IPS DF 6.9 (cell line): ENCODE data around the gene TMEM14B.
"Not testable (repeated sequence)": the region's sequence is repeated elsewhere in the genome, so short reads cannot be mapped to it uniquely, and the experiment has no call there.

Experiments
- DNase-seq: peaks from one replicate; pipeline ENCODE4 v3.0.0-alpha.2; 2013; ENCODE audit warnings: low read depth, low spot score
- H3K27ac ChIP-seq: one replicate; pipeline ENCODE4 v1.5.1; 2013; ENCODE audit warnings: low read length, control low read depth
- H3K27me3 ChIP-seq: 2 replicates; pipeline ENCODE4 v1.6.1; 2013; ENCODE audit warnings: mild to moderate bottlenecking, low read length; ENCODE audit not compliant: control insufficient read depth, insufficient read depth
- H3K36me3 ChIP-seq: 2 replicates; pipeline ENCODE4 v1.6.1; 2013; ENCODE audit warnings: low read length; ENCODE audit not compliant: control insufficient read depth, insufficient read depth
- H3K4me1 ChIP-seq: 2 replicates; pipeline ENCODE4 v1.6.1; 2013; ENCODE audit warnings: low read length; ENCODE audit not compliant: control insufficient read depth, insufficient read depth
- H3K4me3 ChIP-seq: 2 replicates; pipeline ENCODE4 v1.5.1; 2013; ENCODE audit warnings: mild to moderate bottlenecking, low read length
- H3K9me3 ChIP-seq: 2 replicates; pipeline ENCODE4 v1.6.1; 2013; ENCODE audit warnings: low read length, inconsistent platforms; ENCODE audit not compliant: control insufficient read depth, insufficient read depth
- WGBS: extraction: QIAGEN DNeasy Blood & Tissue Kit; methylation state at CpG from one replicate; pipeline ENCODE4 v1.1.7; 2013; ENCODE audit warnings: mixed read lengths, missing lambda C conversion rate; ENCODE audit not compliant: insufficient read length, insufficient coverage; 5-methylcytosine and 5-hydroxymethylcytosine counted together

The TMEM14B gene

DNA sequence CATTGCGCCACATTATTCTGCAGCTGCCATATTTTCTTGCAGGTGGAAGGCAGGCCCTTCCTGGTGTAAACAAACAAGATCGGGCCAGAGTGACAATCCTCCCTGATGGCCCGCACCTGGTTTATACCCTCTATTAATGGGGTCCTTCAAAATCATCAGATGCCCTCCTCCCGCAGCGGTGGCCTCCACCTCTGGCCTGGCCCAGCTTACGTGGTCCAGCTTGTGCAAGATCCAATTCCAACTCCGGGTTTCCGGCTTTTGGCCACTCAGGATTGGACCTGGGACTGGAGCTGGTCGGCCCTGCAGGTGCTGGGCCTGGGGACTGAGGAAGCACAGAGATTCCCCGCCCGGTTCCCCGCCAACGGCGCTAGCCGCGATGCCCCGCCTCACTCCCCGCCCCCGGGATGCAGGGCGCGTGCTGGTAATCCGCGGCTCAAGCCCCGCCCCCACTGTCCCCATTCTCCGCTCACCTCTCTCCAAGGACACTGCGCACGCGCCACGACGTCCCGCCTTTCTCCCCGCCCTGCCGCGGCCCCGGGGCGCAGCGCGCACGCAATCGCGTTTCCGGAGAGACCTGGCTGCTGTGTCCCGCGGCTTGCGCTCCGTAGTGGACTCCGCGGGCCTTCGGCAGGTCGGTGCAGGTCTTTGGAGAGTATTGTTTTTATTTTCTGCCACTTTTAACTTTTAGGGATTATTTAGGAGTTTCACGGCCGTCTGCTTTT is at the start of gene TMEM14B:
TMEM14B (plus strand) TSS at position 555 of the 722 bp plus-strand sequence. CDS start 1,441 bp downstream, outside the sequence.
- H3K4me1 ChIP-seq = no peaks in the 10 kb centered on the region
- DNase-seq = peak; percentile 93
- no peaks in the 10 kb centered on the region for H3K27me3 ChIP-seq
- H3K4me3 ChIP-seq = peak within 1 kb of the TSS; percentile 79; the same call in 1 of the 2 replicates
- H3K36me3 ChIP-seq = peaks cover 3% of the 10 kb centered on the region; the same call in 1 of the 2 replicates
- H3K9me3 ChIP-seq = no peaks in the 10 kb centered on the region
- WGBS = no CpG with 5 or more reads among the region's 52 CpGs
- H3K27ac ChIP-seq = no peak within 1 kb of the TSS

- no peaks in the 10 kb centered on the region for H3K4me1 ChIP-seq
- H3K36me3 ChIP-seq = no peaks in the 10 kb centered on the region; the same call in 1 of the 2 replicates
- H3K27ac ChIP-seq = no peak overlapping the region
- WGBS = no CpG with 5 or more reads among the region's 8 CpGs
- no peaks in the 10 kb centered on the region for H3K27me3 ChIP-seq
- peaks cover 2% of the 10 kb centered on the region; the same call in 1 of the 2 replicates for H3K9me3 ChIP-seq
- no peak overlapping the region for H3K4me3 ChIP-seq
- no peak for DNase-seq
Observed at GRCh38 chr6:10713962-10714361, 33.6 kb upstream of the TMEM14B start.

- H3K27me3 ChIP-seq = no peaks in the 10 kb centered on the region
- WGBS = no CpG with 5 or more reads among the region's 8 CpGs
- no peak overlapping the region for H3K27ac ChIP-seq
- DNase-seq = no peak
- no peak overlapping the region for H3K4me3 ChIP-seq
- peaks cover 2% of the 10 kb centered on the region; the same call in 1 of the 2 replicates for H3K36me3 ChIP-seq
- peaks cover 2% of the 10 kb centered on the region; the same call in 1 of the 2 replicates for H3K4me1 ChIP-seq
- peaks cover 2% of the 10 kb centered on the region; the same call in 1 of the 2 replicates for H3K9me3 ChIP-seq
Observed at GRCh38 chr6:10719296-10719963, 28.2 kb upstream of the TMEM14B start.

GRCh38 chr6:10719964-10720264 is 27.7 kb upstream of the TMEM14B start:
- Histone ChIP-seq H3K4me3 (no peak overlapping the region), H3K27ac (no peak overlapping the region)
- no CpG with 5 or more reads among the region's 21 CpGs for WGBS

GRCh38 chr6:10720265-10720959 is 27.2 kb upstream of the TMEM14B start:
- H3K4me1 ChIP-seq = peaks cover 2% of the 10 kb centered on the region; the same call in 1 of the 2 replicates
- H3K27me3 ChIP-seq = no peaks in the 10 kb centered on the region
- peaks cover 2% of the 10 kb centered on the region; the same call in 1 of the 2 replicates for H3K9me3 ChIP-seq
- peaks cover 5% of the 10 kb centered on the region for H3K36me3 ChIP-seq
- no CpG with 5 or more reads among the region's 49 CpGs for WGBS
- no peak for DNase-seq
- H3K27ac ChIP-seq = no peak overlapping the region
- H3K4me3 ChIP-seq = no peak overlapping the region

More at GRCh38 chr6:10719964-10720264, 27.7 kb upstream of the TMEM14B start:
- Histone ChIP-seq H3K4me1 (peaks cover 2% of the 10 kb centered on the region; the same call in 1 of the 2 replicates), H3K27me3 (no peaks in the 10 kb centered on the region), H3K36me3 (peaks cover 3% of the 10 kb centered on the region), H3K9me3 (peaks cover 2% of the 10 kb centered on the region; the same call in 1 of the 2 replicates)
- DNase-seq = no peak

- H3K4me3 ChIP-seq, H3K4me1 ChIP-seq, H3K27me3 ChIP-seq, DNase-seq, H3K27ac ChIP-seq, H3K9me3 ChIP-seq, H3K36me3 ChIP-seq: not testable (repeated sequence)
- no CpG with 5 or more reads among the region's 17 CpGs for WGBS
Observed at GRCh38 chr6:10720960-10721849, 26.4 kb upstream of the TMEM14B start.

DNA sequence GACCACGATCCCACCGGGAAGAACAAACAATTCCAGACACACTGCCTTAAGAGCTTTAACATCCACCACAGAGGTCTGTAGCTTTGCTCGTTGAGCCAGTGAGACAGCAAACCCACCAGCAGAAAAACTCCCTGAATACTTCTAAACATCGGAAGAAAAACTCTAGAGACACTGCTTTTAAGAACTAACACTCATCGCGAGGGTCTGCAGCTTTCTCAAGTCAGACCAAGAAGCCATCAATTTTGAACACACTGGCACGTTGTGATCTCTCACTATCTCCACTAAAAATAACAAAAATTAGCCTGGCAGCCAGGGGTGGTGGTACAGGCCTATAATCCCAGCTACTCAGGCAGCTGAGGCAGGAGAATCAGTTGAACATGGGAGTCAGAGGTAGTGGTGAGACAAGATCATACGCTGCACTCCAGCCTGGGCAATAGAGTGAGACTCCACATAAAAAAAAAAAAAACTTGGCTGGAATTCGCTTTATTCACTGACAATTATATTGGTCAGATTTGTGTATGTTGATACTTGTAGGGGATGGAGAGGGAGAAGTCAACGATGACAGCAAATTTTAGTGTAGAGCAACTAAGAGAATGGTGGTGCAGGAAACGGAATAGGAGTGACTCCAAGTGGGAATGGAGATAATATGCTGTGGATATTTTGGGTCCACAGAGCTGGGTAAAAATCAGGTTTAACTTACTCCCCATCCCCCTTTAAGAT is 25.6 kb upstream of the TMEM14B start:
- WGBS = no CpG with 5 or more reads among the region's 11 CpGs
- no peak for DNase-seq
- H3K4me3 ChIP-seq = no peak overlapping the region
- no peak overlapping the region for H3K27ac ChIP-seq
- peaks cover 2% of the 10 kb centered on the region; the same call in 1 of the 2 replicates for H3K9me3 ChIP-seq
- no peaks in the 10 kb centered on the region for H3K27me3 ChIP-seq
- H3K36me3 ChIP-seq = peaks cover 5% of the 10 kb centered on the region
- peaks cover 2% of the 10 kb centered on the region; the same call in 1 of the 2 replicates for H3K4me1 ChIP-seq

DNA sequence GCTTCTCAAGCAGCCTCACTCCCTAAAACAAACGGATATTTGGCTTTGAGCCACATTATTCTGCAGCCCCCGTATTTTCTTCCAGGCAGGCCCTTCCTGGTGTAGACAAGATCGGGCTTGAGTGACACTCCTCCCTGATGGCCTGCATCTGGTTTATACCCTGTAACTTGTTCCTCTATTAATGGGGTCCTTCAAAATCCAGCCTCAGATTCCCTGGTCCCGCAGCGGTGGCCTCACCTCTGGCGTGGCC is 25.1 kb upstream of the TMEM14B start:
- H3K36me3 ChIP-seq = peaks cover 5% of the 10 kb centered on the region
- peaks cover 2% of the 10 kb centered on the region; the same call in 1 of the 2 replicates for H3K4me1 ChIP-seq
- no CpG with 5 or more reads among the region's 6 CpGs for WGBS
- no peak overlapping the region for H3K27ac ChIP-seq
- peak overlapping the region; percentile 53; the same call in 1 of the 2 replicates for H3K4me3 ChIP-seq
- H3K9me3 ChIP-seq = peaks cover 2% of the 10 kb centered on the region; the same call in 1 of the 2 replicates
- H3K27me3 ChIP-seq = no peaks in the 10 kb centered on the region
- DNase-seq = no peak

GRCh38 chr6:10722820-10723566 is 24.6 kb upstream of the TMEM14B start, which contains the start of gene TMEM14C:
Gene TMEM14C, plus strand, starts transcription at chr6:10723070. Its CDS starts 1,544 bp downstream, at chr6:10724614.
- Histone ChIP-seq H3K9me3 (peaks cover 2% of the 10 kb centered on the region; the same call in 1 of the 2 replicates), H3K36me3 (peaks cover 5% of the 10 kb centered on the region), H3K27me3 (no peaks in the 10 kb centered on the region), H3K4me1 (peaks cover 2% of the 10 kb centered on the region; the same call in 1 of the 2 replicates), H3K4me3 (peak within 1 kb of the TSS; percentile 53; the same call in 1 of the 2 replicates), H3K27ac (no peak within 1 kb of the TSS)
- no CpG with 5 or more reads among the region's 55 CpGs for WGBS
- DNase-seq = peak; percentile 95
